Transverse colon (tissue), 3 donors: Measurements from ENCODE around the gene TNNT2.

Experiments
- CTCF ChIP-seq, 5 experiments: fragments of 200-600 bp in 3 of 5; fragments of 450-650 bp in 2 of 5; sonication (generic) in 3 of 5; IDR thresholded peaks; 1 replicate in 2 of 5; 2 replicates in 3 of 5; pipeline ENCODE4 v1.5.1; 2016 to 2017; ENCODE audit warnings: antibody characterized with exemption in 5 of 5, inconsistent platforms in 3 of 5, mild to moderate bottlenecking in 2 of 5, moderate library complexity in 1 of 5
- EP300 ChIP-seq: sonication (generic); formaldehyde crosslinking; IDR thresholded peaks from one replicate; pipeline ENCODE4 v1.6.1; 2017; ENCODE audit warnings: antibody characterized with exemption, low read depth

- no peak for TF ChIP-seq CTCF (IDR thresholded peaks at IDR 0.05)
- no peak for TF ChIP-seq EP300
Observed at GRCh38 chr1:201351617-201352016, 25.9 kb downstream of the TNNT2 start.
